Fibroblast of skin of abdomen (primary cell): ENCODE data around the gene ZNF106.

Source experiments
- DNase-seq: peaks from one replicate; pipeline ENCODE4 v3.0.0-alpha.2; 2013

ZNF106 gene

GRCh38 chr15:42367041-42367440, 123.9 kb downstream of the ZNF106 start:
- no peak for DNase-seq

GRCh38 chr15:42365921-42366550, 124.9 kb downstream of the ZNF106 start:
- no peak for DNase-seq

GRCh38 chr15:42364529-42364928, 126.4 kb downstream of the ZNF106 start:
- DNase-seq = no peak

- DNase-seq = no peak
Measured at GRCh38 chr15:42363942-42364341, 127.0 kb downstream of the ZNF106 start.

- no peak for DNase-seq
Measured at GRCh38 chr15:42363487-42363886, 127.5 kb downstream of the ZNF106 start.
